Peyer's patch (tissue), 4 donors: Measurements from ENCODE around the gene LTBP2. TPM values are rescaled to one million over a fixed set of nuclear protein-coding genes. Genes with fewer than 3 reads are reported as not detected.
A peak's percentile ranks its signal among the peaks of the same experiment; 100 is the strongest.

ENCODE experiments used
- DNase-seq, 3 donors: peaks; one replicate each; pipeline ENCODE4 v3.0.0-alpha.2; 2017 to 2019
- H3K27ac ChIP-seq, 4 donors: fragments of 200-600 bp; sonication (generic); one replicate each; pipeline ENCODE4 v1.5.1; 2016 to 2019
- H3K27me3 ChIP-seq, 2 donors: fragments of 200-600 bp; sonication (generic); one replicate each; pipeline ENCODE4 v1.5.1; 2019
- H3K36me3 ChIP-seq, 3 donors: fragments of 200-600 bp; sonication (generic); one replicate each; pipeline ENCODE4 v1.5.1; 2016 to 2019
- H3K4me1 ChIP-seq, 4 donors: fragments of 200-600 bp; sonication (generic); one replicate each; pipeline ENCODE4 v1.5.1; 2016 to 2019
- H3K4me3 ChIP-seq, 4 donors: fragments of 200-600 bp; sonication (generic); 1 replicate in 3 of 4; 2 replicates in 1 of 4; pipeline ENCODE4 v1.5.1; 2016 to 2019; ENCODE audit warnings: mild to moderate bottlenecking in 1 of 4
- H3K9me3 ChIP-seq, 4 donors: fragments of 200-600 bp; sonication (generic); one replicate each; pipeline ENCODE4 v1.5.1; 2016 to 2019; ENCODE audit warnings: mild to moderate bottlenecking in 1 of 4
- POLR2A ChIP-seq, 2 donors: fragments of 450-650 bp; IDR thresholded peaks; one replicate each; pipeline ENCODE4 v1.5.1; 2017; ENCODE audit warnings: antibody characterized with exemption in 2 of 2, mild to moderate bottlenecking in 2 of 2, moderate library complexity in 2 of 2
- total RNA-seq, 4 donors: library from RNA; depleted of rRNA; stranded (reverse); fragments of >200 nt; gene quantifications; one replicate each; pipeline ENCODE4 v1.1.0, GENCODE V29; 2016
- TF ChIP-seq, protein P1 (sequence below), 6 experiments: fragments of 450-650 bp in 4 of 6; fragments of 200-600 bp in 2 of 6; sonication (generic) in 1 of 6; IDR thresholded peaks; one replicate each; pipeline ENCODE4 v1.5.1; 2017 to 2019; ENCODE audit warnings: antibody characterized with exemption in 6 of 6, mild to moderate bottlenecking in 3 of 6, moderate library complexity in 1 of 6

LTBP2 gene
- total RNA-seq, 4 donors from 2014 or later, result 10.7 to 34.7 (median 16.0) TPM

DNA sequence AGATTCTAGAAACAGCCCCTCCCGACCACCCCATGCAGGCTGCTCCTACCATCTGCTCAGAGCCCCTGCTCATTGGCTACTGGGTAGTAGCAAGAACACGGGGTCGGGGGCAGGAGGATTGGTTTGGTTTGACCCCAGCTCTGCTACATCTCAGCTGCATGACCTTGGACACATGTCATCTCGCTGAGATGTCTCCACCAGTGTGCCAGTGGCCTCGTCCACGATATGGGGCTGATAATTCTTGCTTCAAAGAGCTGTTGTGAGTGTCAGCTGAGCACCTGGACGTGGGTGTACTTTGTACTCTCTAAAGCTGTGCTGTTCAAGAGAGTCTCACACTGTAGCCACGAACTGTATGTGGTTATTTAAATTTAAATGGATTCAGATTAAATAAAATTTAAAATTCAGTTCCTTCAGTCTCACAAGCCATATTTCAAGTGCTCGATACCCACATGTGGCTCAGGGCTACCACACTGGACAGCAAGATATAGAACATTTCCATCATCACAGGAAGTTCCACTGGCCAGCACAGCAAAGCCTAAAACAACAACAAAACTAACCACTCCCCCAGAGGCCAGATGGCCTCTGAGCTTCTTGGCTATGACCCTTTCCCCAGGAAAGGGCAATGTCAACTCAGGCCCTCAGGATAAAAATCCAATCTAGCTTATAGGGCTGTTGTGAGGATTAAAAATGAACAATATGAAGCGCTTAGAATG, 18.6 kb downstream of the LTBP2 start:
- Histone ChIP-seq H3K36me3 (no peaks in the 10 kb centered on the region), H3K27me3 (no peaks in the 10 kb centered on the region), H3K27ac (peak overlapping the region; percentile 16 to 76 (median 65)), H3K4me3 (no peak overlapping the region), H3K9me3 (no peaks in the 10 kb centered on the region), H3K4me1 (peaks cover 0 to 27% (median 10%) of the 10 kb centered on the region in 4 donors)
- TF ChIP-seq, protein P1, sequence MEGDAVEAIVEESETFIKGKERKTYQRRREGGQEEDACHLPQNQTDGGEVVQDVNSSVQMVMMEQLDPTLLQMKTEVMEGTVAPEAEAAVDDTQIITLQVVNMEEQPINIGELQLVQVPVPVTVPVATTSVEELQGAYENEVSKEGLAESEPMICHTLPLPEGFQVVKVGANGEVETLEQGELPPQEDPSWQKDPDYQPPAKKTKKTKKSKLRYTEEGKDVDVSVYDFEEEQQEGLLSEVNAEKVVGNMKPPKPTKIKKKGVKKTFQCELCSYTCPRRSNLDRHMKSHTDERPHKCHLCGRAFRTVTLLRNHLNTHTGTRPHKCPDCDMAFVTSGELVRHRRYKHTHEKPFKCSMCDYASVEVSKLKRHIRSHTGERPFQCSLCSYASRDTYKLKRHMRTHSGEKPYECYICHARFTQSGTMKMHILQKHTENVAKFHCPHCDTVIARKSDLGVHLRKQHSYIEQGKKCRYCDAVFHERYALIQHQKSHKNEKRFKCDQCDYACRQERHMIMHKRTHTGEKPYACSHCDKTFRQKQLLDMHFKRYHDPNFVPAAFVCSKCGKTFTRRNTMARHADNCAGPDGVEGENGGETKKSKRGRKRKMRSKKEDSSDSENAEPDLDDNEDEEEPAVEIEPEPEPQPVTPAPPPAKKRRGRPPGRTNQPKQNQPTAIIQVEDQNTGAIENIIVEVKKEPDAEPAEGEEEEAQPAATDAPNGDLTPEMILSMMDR (IDR thresholded peaks at IDR 0.05), result no peak
- TF ChIP-seq POLR2A (IDR thresholded peaks at IDR 0.05), result no peak
- DNase-seq, result no peak

DNA sequence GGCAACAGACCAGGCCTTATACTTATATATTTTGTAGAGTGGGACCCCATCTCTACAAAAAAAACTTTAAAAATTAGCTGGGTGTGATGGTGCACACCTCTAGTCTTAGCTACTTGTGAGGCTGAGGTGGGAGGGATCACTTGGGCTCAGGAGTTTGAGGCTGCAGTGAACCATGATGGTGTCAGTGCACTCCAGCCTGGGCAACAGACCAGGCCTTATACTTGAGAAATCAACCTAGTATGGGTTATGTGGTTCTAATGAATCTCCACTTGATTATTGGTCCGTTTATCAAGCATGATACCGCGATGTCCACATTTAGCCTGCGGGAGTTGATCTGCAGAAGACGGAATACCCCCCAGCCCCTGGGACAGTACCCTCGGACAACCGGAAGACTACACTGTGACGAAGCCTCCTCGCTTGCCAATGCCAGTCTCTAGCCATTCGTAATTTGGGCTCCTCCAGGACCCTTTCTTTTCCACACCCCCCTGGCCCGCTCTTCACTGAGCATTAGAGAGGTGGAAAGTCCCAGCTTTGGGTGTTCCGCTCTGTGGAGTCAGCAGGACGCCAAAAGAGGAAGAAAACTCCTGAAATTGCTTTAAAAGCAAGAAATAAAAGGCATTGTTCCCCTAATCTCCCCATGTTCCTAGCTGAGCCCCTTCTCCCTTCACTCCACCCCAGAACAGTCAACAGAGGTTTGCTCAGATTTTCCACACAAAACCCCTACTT, 19.4 kb downstream of the LTBP2 start:
- no peak for DNase-seq
- Histone ChIP-seq H3K9me3 (no peaks in the 10 kb centered on the region), H3K4me1 (peaks cover 0 to 27% (median 10%) of the 10 kb centered on the region in 4 donors), H3K36me3 (no peaks in the 10 kb centered on the region), H3K27ac (peak overlapping the region; percentile 16 to 76 (median 65)), H3K27me3 (no peaks in the 10 kb centered on the region), H3K4me3 (no peak overlapping the region)
- TF ChIP-seq, protein P1 (IDR thresholded peaks at IDR 0.05), result no peak
- TF ChIP-seq POLR2A (IDR thresholded peaks at IDR 0.05), result no peak

DNA sequence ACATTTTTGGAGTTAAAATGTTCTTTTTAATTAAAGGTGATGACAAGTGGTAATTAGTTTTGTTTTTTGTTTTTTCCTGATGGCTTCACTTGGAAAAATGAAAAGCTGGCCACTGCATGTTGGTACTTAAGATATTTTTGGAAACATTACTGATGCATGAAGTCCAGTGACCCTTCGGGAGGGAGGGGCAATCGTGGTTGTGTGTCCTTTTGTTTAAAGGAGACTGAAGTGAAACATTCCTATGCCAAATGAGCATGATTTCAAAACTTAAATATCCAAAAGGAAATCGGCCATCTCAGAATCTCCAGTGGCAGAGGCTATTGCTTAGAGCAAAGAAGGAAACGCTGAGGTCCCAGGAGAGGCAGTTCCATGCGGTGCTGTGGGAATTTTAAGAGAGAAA, 20.1 kb downstream of the LTBP2 start:
- Histone ChIP-seq H3K4me1 (peaks cover 0 to 27% (median 10%) of the 10 kb centered on the region in 4 donors), H3K9me3 (no peaks in the 10 kb centered on the region), H3K4me3 (no peak overlapping the region), H3K36me3 (no peaks in the 10 kb centered on the region), H3K27ac (peak overlapping the region in 2 of 4 donors; percentile 64 to 66), H3K27me3 (no peaks in the 10 kb centered on the region)
- DNase-seq, result no peak
- TF ChIP-seq, protein P1 (IDR thresholded peaks at IDR 0.05), result no peak
- TF ChIP-seq POLR2A (IDR thresholded peaks at IDR 0.05), result no peak

DNA sequence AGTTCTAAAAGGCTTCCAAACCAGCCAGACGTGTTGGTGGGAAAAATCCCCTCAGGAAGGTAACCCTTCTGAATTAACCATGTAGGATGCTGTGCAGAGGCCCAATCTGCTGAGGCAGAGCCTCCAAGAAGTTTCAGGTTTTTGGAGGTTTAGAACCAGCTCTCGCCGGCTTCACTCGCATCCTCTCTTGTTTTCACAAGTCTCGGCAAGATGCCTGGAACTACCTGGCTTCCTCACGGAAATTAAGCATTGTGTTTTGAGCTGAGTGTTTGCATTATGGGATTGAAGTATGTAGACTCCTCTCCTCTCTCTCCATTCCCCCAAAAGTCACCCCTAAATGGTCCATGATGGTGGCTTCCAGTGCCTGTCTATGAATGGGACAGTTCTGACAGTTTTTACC, 20.6 kb downstream of the LTBP2 start:
- Histone ChIP-seq H3K4me3 (no peak overlapping the region), H3K36me3 (no peaks in the 10 kb centered on the region), H3K9me3 (no peaks in the 10 kb centered on the region), H3K27ac (no peak overlapping the region), H3K27me3 (no peaks in the 10 kb centered on the region), H3K4me1 (peaks cover 0 to 27% (median 10%) of the 10 kb centered on the region in 4 donors)
- TF ChIP-seq, protein P1 (IDR thresholded peaks at IDR 0.05), result no peak
- TF ChIP-seq POLR2A (IDR thresholded peaks at IDR 0.05), result no peak
- no peak for DNase-seq

DNA sequence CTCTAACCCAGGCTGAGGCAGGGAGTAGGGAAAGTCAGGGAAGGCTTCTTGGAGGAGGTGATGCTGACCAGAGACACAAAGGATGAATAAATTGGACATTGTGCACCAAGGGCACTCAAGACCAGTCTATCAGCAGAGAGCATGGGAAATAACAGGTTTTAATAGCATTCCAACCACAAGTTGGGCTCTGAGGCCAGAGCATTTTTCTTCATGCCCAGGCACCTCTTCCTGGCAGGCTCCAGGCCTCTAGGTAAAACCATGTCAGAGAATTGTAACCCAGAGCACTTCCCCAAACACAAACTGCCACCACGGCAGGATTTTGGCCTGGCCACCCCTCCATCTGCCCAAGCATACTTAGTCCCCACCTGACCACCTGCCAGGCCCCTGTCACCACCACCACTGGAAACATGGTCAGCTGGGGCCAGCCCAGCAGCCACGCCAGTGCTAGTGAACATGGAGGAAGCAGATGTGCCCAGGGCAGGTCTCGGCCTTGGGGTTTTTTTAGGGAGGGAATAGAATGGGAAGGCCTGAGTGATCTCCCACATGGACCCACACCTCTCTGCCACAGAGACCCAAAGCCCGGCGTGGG, 22.7 kb downstream of the LTBP2 start:
- H3K4me1 ChIP-seq, result peaks cover 0 to 17% (median 10%) of the 10 kb centered on the region in 4 donors
- H3K27ac ChIP-seq, result no peak overlapping the region
- H3K27me3 ChIP-seq, result no peaks in the 10 kb centered on the region
- TF ChIP-seq, protein P1 (IDR thresholded peaks at IDR 0.05), result no peak
- TF ChIP-seq POLR2A (IDR thresholded peaks at IDR 0.05), result no peak
- H3K36me3 ChIP-seq, result no peaks in the 10 kb centered on the region
- H3K9me3 ChIP-seq, result no peaks in the 10 kb centered on the region
- no peak for DNase-seq
- no peak overlapping the region for H3K4me3 ChIP-seq
